ENCODE results near the gene ALOXE3. TPM values are rescaled to one million over a fixed set of nuclear protein-coding genes. Genes with fewer than 3 reads are reported as not detected.
A peak's percentile ranks its signal among the peaks of the same experiment; 100 is the strongest.
"Not testable (repeated sequence)": the region's sequence is repeated elsewhere in the genome, so short reads cannot be mapped to it uniquely, and the experiment has no call there.

Gene ALOXE3
- total and polyA plus RNA-seq, 4 donors = not detected

- H3K27me3 ChIP-seq (ENCODE audit: control insufficient read depth in 1 of 2, insufficient read depth in 2 of 2, low read length in 1 of 2) = peaks cover 0 to 1% of the 10 kb centered on the region in 2 donors
Observed at GRCh38 chr17:8116776-8117175, 1.5 kb downstream of the ALOXE3 start.

GRCh38 chr17:8110907-8111306 lies 7.4 kb downstream of the ALOXE3 start:
- H3K9me3 ChIP-seq (ENCODE audit: control insufficient read depth, low read length) = no peaks in the 10 kb centered on the region
- H3K36me3 ChIP-seq (ENCODE audit: control insufficient read depth in 1 of 2, insufficient read depth in 2 of 2, low read length in 1 of 2) = no peaks in the 10 kb centered on the region
- intact Hi-C loops (cut with DNase I) = loop anchor here in 1 of 2 donors (10.0 kb wide), 1 partner anchor 46 kb away; no protein-coding TSS in a partner anchor
- H3K27ac ChIP-seq (ENCODE audit: low read depth in 1 of 2, low read length in 2 of 2) = no peak overlapping the region
- H3K4me1 ChIP-seq (ENCODE audit: control insufficient read depth in 1 of 2, insufficient read depth in 2 of 2, low read length in 2 of 2) = no peaks in the 10 kb centered on the region
- H3K27me3 ChIP-seq (ENCODE audit: control insufficient read depth in 1 of 2, insufficient read depth in 2 of 2, low read length in 1 of 2) = peaks cover 0 to 4% of the 10 kb centered on the region in 2 donors
- DNase-seq (no peak), ATAC-seq (ENCODE audit: low FRiP score) (no peak)
- H3K4me3 ChIP-seq (ENCODE audit: low read length in 2 of 2) = no peak overlapping the region
- 97 to 98% methylated on average over 6 of the region's 6 CpGs for WGBS, 2 donors

More at GRCh38 chr17:8116776-8117175, 1.5 kb downstream of the ALOXE3 start:
- DNase-seq (no peak), ATAC-seq (ENCODE audit: low FRiP score) (no peak)
- no peaks in the 10 kb centered on the region for H3K4me1 ChIP-seq (ENCODE audit: control insufficient read depth in 1 of 2, insufficient read depth in 2 of 2, low read length in 2 of 2)
- H3K4me3 ChIP-seq (ENCODE audit: low read length in 2 of 2) = no peak overlapping the region
- H3K27ac ChIP-seq (ENCODE audit: low read depth in 1 of 2, low read length in 2 of 2) = no peak overlapping the region
- H3K36me3 ChIP-seq (ENCODE audit: control insufficient read depth in 1 of 2, insufficient read depth in 2 of 2, low read length in 1 of 2) = no peaks in the 10 kb centered on the region
- H3K9me3 ChIP-seq (ENCODE audit: control insufficient read depth, low read length) = no peaks in the 10 kb centered on the region
- intact Hi-C loops (cut with DNase I) = loop anchor here in 1 of 2 donors (10.0 kb wide), 1 partner anchor 52 kb away; no protein-coding TSS in a partner anchor
- 56 to 66% methylated on average over 18 of the region's 18 CpGs for WGBS, 2 donors

DNA sequence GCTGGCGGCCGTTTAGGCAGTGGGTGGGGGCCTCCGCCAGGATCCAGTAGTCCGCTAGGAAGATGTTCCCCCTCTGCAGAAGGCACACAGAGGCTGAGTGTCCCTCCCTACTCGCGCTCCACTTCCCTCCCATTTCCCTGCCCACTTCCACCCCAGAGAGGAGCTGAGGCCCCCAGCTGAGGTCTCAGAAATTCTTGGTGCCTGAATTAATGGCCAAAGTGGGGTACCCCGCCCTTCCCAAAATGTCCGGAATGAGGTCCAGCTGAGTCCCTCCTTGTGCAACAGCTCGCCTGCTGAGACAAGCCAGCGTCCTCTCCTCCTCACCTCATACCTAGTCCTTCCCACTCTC lies 7.9 kb downstream of the ALOXE3 start:
- no peaks in the 10 kb centered on the region for H3K36me3 ChIP-seq (ENCODE audit: control insufficient read depth in 1 of 2, insufficient read depth in 2 of 2, low read length in 1 of 2)
- ATAC-seq (ENCODE audit: low FRiP score) (no peak), DNase-seq (no peak)
- H3K9me3 ChIP-seq (ENCODE audit: control insufficient read depth, low read length) = no peaks in the 10 kb centered on the region
- intact Hi-C loops (cut with DNase I) = loop anchor here in 1 of 2 donors (10.0 kb wide), 1 partner anchor 46 kb away; no protein-coding TSS in a partner anchor
- no peak overlapping the region for H3K4me3 ChIP-seq (ENCODE audit: low read length in 2 of 2)
- no peaks in the 10 kb centered on the region for H3K4me1 ChIP-seq (ENCODE audit: control insufficient read depth in 1 of 2, insufficient read depth in 2 of 2, low read length in 2 of 2)
- 30 to 34% methylated on average over 10 of the region's 10 CpGs for WGBS, 2 donors
- H3K27ac ChIP-seq (ENCODE audit: low read depth in 1 of 2, low read length in 2 of 2) = no peak overlapping the region
- peaks cover 0 to 4% of the 10 kb centered on the region in 2 donors for H3K27me3 ChIP-seq (ENCODE audit: control insufficient read depth in 1 of 2, insufficient read depth in 2 of 2, low read length in 1 of 2)

DNA sequence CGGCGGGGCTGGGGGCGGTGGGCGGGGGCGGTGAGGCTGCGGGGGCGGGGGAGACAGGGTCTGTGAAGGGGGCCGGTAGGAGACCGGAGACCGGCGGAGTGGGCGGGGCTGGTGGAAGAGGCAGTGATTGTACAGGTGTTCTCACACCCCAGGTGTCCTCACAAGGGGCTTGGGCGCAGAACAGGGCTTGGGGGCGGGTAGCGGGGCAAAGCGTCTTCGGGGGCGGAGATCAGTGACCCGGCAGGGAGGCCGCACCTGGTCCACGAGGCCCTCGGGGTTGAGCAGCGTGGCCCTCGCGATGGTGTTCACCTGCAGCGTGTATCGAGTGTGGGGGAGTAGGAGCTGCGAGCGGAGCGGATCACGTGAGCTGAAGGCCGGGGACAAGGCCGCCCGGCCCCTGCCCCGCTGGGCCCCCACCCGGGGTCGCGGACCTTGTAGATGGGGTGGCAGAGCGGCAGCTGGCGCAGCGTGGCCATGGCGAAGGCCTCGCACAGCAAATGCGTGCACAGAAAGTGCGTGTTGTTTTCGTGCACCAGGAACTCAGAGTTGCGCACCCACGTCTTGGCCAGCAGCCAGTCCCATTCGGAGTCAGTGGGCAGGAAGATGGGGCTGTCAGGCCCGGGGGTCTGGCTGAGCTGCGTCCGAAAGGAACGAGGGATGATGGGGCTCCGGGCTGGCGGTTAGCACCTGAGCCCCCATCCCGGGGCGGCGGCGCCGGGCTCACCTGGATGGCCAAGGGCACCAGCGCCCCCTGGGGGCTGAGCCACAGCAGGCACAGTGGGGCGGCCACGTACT lies 8.5 kb downstream of the ALOXE3 start:
- Histone ChIP-seq H3K9me3 (ENCODE audit: control insufficient read depth, low read length) (no peaks in the 10 kb centered on the region), H3K4me3 (ENCODE audit: low read length in 2 of 2) (no peak overlapping the region), H3K36me3 (ENCODE audit: control insufficient read depth in 1 of 2, insufficient read depth in 2 of 2, low read length in 1 of 2) (no peaks in the 10 kb centered on the region), H3K4me1 (ENCODE audit: control insufficient read depth in 1 of 2, insufficient read depth in 2 of 2, low read length in 2 of 2) (no peaks in the 10 kb centered on the region), H3K27me3 (ENCODE audit: control insufficient read depth in 1 of 2, insufficient read depth in 2 of 2, low read length in 1 of 2) (peaks cover 0 to 4% of the 10 kb centered on the region in 2 donors), H3K27ac (ENCODE audit: low read depth in 1 of 2, low read length in 2 of 2) (no peak overlapping the region)
- intact Hi-C loops (cut with DNase I) = loop anchor here in 1 of 2 donors (10.0 kb wide), 1 partner anchor 45 kb away; no protein-coding TSS in a partner anchor
- 8 to 9% methylated on average over 58 to 63 of the region's 63 CpGs for WGBS, 2 donors
- ATAC-seq (ENCODE audit: low FRiP score) (peak; percentile 69), DNase-seq (peak; percentile 69 to 86)

GRCh38 chr17:8108972-8109660 lies 9.2 kb downstream of the ALOXE3 start:
- DNase-seq (no peak), ATAC-seq (ENCODE audit: low FRiP score) (peak; percentile 24)
- 83 to 84% methylated on average over 33 of the region's 33 CpGs for WGBS, 2 donors
- Histone ChIP-seq H3K4me1 (ENCODE audit: control insufficient read depth in 1 of 2, insufficient read depth in 2 of 2, low read length in 2 of 2) (no peaks in the 10 kb centered on the region), H3K9me3 (ENCODE audit: control insufficient read depth, low read length) (no peaks in the 10 kb centered on the region), H3K36me3 (ENCODE audit: control insufficient read depth in 1 of 2, insufficient read depth in 2 of 2, low read length in 1 of 2) (no peaks in the 10 kb centered on the region), H3K27ac (ENCODE audit: low read depth in 1 of 2, low read length in 2 of 2) (no peak overlapping the region), H3K27me3 (ENCODE audit: control insufficient read depth in 1 of 2, insufficient read depth in 2 of 2, low read length in 1 of 2) (peaks cover 0 to 4% of the 10 kb centered on the region in 2 donors), H3K4me3 (ENCODE audit: low read length in 2 of 2) (no peak overlapping the region)
- intact Hi-C loops (cut with DNase I) = no loop called here

DNA sequence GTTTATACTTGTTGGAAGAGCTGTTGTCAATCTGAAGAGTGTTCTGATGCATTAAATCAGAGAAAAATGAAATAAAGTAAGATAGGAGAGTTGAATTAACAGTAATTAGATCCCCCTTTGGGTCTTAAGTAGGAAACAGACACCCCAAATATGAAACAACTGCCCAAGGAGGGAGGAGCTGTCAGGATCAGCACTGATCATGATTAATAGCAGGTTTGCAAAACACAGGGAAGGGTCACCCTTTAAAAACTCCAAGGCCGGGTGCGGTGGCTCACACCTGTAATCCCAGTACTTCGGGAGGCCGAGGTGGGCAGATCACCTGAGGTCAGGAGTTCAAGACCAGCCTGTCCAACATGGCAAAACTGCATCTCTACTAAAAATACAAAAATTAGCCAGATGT lies 11.3 kb downstream of the ALOXE3 start:
- H3K36me3 ChIP-seq (ENCODE audit: control insufficient read depth in 1 of 2, insufficient read depth in 2 of 2, low read length in 1 of 2); ATAC-seq (ENCODE audit: low FRiP score); DNase-seq; H3K27ac ChIP-seq (ENCODE audit: low read depth in 1 of 2, low read length in 2 of 2); H3K9me3 ChIP-seq (ENCODE audit: control insufficient read depth, low read length); H3K4me3 ChIP-seq (ENCODE audit: low read length in 2 of 2); H3K27me3 ChIP-seq (ENCODE audit: control insufficient read depth in 1 of 2, insufficient read depth in 2 of 2, low read length in 1 of 2); intact Hi-C loops (cut with DNase I); H3K4me1 ChIP-seq (ENCODE audit: control insufficient read depth in 1 of 2, insufficient read depth in 2 of 2, low read length in 2 of 2): not testable (repeated sequence)
- WGBS, 2 donors = 89 to 93% methylated on average over 4 of the region's 4 CpGs

DNA sequence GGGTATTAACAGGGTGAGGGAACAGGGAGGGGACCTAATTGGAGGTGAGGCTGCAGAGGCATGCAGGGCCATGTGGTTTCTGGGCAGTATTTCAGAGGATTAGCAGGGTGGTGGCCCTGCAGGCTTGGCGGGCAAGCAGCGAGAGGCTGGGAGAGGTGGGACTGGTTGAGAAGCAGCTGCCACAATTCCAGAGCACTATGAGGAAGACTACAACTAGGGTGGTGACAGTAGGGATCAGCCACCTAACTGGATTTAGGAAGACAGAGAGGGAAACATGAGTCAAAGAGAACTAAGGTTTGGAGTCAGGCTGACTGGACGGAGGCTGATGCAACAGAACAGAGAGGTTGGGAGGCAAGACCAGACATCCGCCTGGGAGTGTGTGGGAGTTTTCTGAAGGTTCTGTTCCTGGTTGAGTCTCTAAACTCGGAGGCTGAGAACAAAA lies 12.3 kb downstream of the ALOXE3 start:
- Histone ChIP-seq H3K27me3 (ENCODE audit: control insufficient read depth in 1 of 2, insufficient read depth in 2 of 2, low read length in 1 of 2) (no peaks in the 10 kb centered on the region), H3K27ac (ENCODE audit: low read depth in 1 of 2, low read length in 2 of 2) (no peak overlapping the region), H3K4me1 (ENCODE audit: control insufficient read depth in 1 of 2, insufficient read depth in 2 of 2, low read length in 2 of 2) (no peaks in the 10 kb centered on the region), H3K36me3 (ENCODE audit: control insufficient read depth in 1 of 2, insufficient read depth in 2 of 2, low read length in 1 of 2) (no peaks in the 10 kb centered on the region), H3K9me3 (ENCODE audit: control insufficient read depth, low read length) (no peaks in the 10 kb centered on the region), H3K4me3 (ENCODE audit: low read length in 2 of 2) (no peak overlapping the region)
- 74 to 77% methylated on average over 5 of the region's 5 CpGs for WGBS, 2 donors
- intact Hi-C loops (cut with DNase I) = no loop called here
- DNase-seq (no peak), ATAC-seq (ENCODE audit: low FRiP score) (no peak)

DNA sequence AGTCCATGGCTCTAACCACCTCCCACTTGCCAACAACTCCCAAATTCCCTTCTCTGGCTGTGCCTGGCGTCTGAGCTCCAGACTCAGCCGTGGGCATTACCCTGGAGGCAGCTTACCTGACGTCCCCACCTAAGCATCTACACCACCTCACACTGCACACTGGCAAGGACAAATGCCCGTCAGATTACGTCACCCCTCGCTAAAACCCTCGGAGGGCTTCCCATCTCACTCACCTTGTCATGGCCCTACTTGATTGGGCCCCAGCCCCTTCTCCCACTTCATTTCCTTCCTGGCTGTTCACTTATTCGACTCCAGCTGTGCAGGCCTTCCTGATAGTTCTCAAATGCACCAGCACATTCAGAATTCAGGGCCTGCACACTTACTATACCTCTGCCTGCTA lies 13.4 kb downstream of the ALOXE3 start:
- Histone ChIP-seq H3K27ac (ENCODE audit: low read depth in 1 of 2, low read length in 2 of 2) (no peak overlapping the region), H3K4me1 (ENCODE audit: control insufficient read depth in 1 of 2, insufficient read depth in 2 of 2, low read length in 2 of 2) (no peaks in the 10 kb centered on the region), H3K9me3 (ENCODE audit: control insufficient read depth, low read length) (no peaks in the 10 kb centered on the region), H3K27me3 (ENCODE audit: control insufficient read depth in 1 of 2, insufficient read depth in 2 of 2, low read length in 1 of 2) (no peaks in the 10 kb centered on the region), H3K36me3 (ENCODE audit: control insufficient read depth in 1 of 2, insufficient read depth in 2 of 2, low read length in 1 of 2) (no peaks in the 10 kb centered on the region), H3K4me3 (ENCODE audit: low read length in 2 of 2) (no peak overlapping the region)
- WGBS, 2 donors = 85 to 86% methylated on average over 8 of the region's 8 CpGs
- ATAC-seq (ENCODE audit: low FRiP score) (no peak), DNase-seq (no peak)
- intact Hi-C loops (cut with DNase I) = no loop called here
